MM.1S (cell line): Measurements from ENCODE around the gene NOTUM.

ENCODE experiments used
- DNase-seq: peaks from one replicate; pipeline ENCODE4 v3.0.0-alpha.2; 2015
- H2AFZ ChIP-seq: fragments of 300-600 bp; sonication (generic); 2 replicates; pipeline ENCODE4 v1.6.0; 2016; ENCODE audit warnings: antibody characterized with exemption, low read length
- H3F3A ChIP-seq: fragments of 300-600 bp; sonication (generic); 2 replicates; pipeline ENCODE4 v1.6.1; 2016; ENCODE audit warnings: mild to moderate bottlenecking, antibody characterized with exemption, low read length, moderate library complexity, mixed read lengths; ENCODE audit not compliant: insufficient read depth
- H3K27ac ChIP-seq: fragments of 300-600 bp; sonication (generic); 2 replicates; pipeline ENCODE4 v1.5.1; 2016; ENCODE audit warnings: mild to moderate bottlenecking, low read length
- H3K27me3 ChIP-seq: fragments of 300-600 bp; sonication (generic); replicated peaks from 2 replicates; pipeline ENCODE4 v1.6.0; 2016; ENCODE audit warnings: low read length; ENCODE audit not compliant: insufficient read depth
- H3K36me3 ChIP-seq: fragments of 300-600 bp; sonication (generic); replicated peaks from 2 replicates; pipeline ENCODE4 v1.6.1; 2016; ENCODE audit warnings: mild to moderate bottlenecking, low read length, mixed read lengths; ENCODE audit not compliant: insufficient read depth
- H3K4me1 ChIP-seq: fragments of 300-600 bp; sonication (generic); 2 replicates; pipeline ENCODE4 v1.6.1; 2016; ENCODE audit warnings: low read length, mixed read lengths
- H3K4me2 ChIP-seq: fragments of 300-600 bp; sonication (generic); 2 replicates; pipeline ENCODE4 v1.6.0; 2016; ENCODE audit warnings: low read depth, low read length
- H3K4me3 ChIP-seq: fragments of 300-600 bp; sonication (generic); 2 replicates; pipeline ENCODE4 v1.5.1; 2016; ENCODE audit warnings: low read length, mixed read lengths
- H3K79me2 ChIP-seq: fragments of 300-600 bp; sonication (generic); 2 replicates; pipeline ENCODE4 v1.6.1; 2016; ENCODE audit warnings: mixed run types, low read length, mixed read lengths
- H3K9ac ChIP-seq: fragments of 300-600 bp; sonication (generic); 2 replicates; pipeline ENCODE4 v1.6.1; 2016; ENCODE audit warnings: low read length, mixed read lengths
- H3K9me2 ChIP-seq: fragments of 300-600 bp; sonication (generic); replicated peaks from 2 replicates; pipeline ENCODE4 v1.6.1; 2016; ENCODE audit warnings: mild to moderate bottlenecking, low read length, mixed read lengths; ENCODE audit not compliant: insufficient read depth
- H3K9me3 ChIP-seq: fragments of 300-600 bp; sonication (generic); replicated peaks from 2 replicates; pipeline ENCODE4 v1.6.1; 2016; ENCODE audit warnings: mild to moderate bottlenecking, low read length, mixed read lengths; ENCODE audit not compliant: insufficient read depth
- H4K20me1 ChIP-seq: fragments of 300-600 bp; sonication (generic); 2 replicates; pipeline ENCODE4 v1.6.1; 2016; ENCODE audit warnings: mild to moderate bottlenecking, low read length, moderate library complexity, mixed read lengths; ENCODE audit not compliant: insufficient read depth
- CTCF ChIP-seq: fragments of 300-600 bp; sonication (generic); IDR thresholded peaks from 2 replicates; pipeline ENCODE4 v1.5.1; 2016; ENCODE audit warnings: antibody characterized with exemption, low read length, mixed read lengths
- EZH2 ChIP-seq: fragments of 300-600 bp; sonication (generic); optimal IDR thresholded peaks from 2 replicates; pipeline ENCODE3; 2017; ENCODE audit warnings: low read depth, mild to moderate bottlenecking, antibody characterized with exemption, low read length, mixed read lengths
- EZH2phosphoT487 ChIP-seq: fragments of 300-600 bp; sonication (generic); IDR thresholded peaks from 2 replicates; pipeline ENCODE4 v1.6.1; 2018; ENCODE audit warnings: antibody characterized with exemption, low read length

Gene NOTUM

DNA sequence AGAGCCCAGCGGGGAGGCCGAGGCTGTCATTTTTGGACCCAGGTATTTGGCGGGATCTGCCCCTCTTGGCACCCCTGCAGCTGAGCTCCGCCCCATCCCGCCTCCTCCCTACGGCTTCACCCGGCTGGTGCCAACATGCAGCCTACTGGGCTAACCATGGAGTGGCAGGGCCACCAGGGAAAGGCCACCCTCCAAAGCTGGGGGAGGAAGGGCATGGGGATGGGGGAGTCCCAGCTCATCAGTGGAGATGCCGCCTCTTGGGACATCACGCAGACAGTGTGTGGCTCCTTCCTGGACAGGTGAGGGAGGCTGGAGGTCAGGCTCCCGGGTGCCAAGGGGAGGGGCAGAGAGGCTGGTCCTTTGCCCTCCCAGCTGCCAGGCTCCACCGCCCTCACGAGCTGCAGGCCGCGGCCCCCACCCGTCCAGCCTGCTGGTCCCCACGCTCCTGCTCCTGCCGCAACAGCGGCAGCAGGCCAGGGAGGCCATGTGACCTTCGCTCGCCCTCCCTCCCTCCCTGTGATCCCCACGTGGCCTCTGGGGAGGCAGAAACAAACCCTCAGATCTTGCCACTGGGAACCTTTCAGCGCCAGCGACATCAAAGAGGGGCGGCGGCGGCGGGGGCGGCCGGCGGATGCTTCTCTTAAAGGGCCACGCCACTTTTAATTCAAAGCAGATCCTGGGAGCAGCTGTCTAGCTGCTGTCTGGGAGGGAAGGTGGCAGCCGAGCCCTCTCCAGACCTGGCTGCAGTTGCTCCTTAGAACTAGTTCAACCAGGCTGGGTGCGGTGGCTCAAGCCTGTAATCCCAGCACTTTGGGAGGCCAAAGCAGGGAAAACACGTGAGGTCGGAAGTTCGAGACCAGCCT lies 6.8 kb upstream of the NOTUM start:
- H3K27me3 ChIP-seq = peaks cover 44% of the 10 kb centered on the region
- no peaks in the 10 kb centered on the region for H3F3A ChIP-seq
- no peak for TF ChIP-seq EZH2
- no peaks in the 10 kb centered on the region for H3K9me2 ChIP-seq
- H3K27ac ChIP-seq = no peak overlapping the region
- DNase-seq = peak; percentile 79
- no peak overlapping the region for H3K4me3 ChIP-seq
- H3K4me2 ChIP-seq = peak overlapping the region; percentile 60; the same call in 1 of the 2 replicates
- no peaks in the 10 kb centered on the region for H3K4me1 ChIP-seq
- H3K9me3 ChIP-seq = no peaks in the 10 kb centered on the region
- H3K79me2 ChIP-seq = no peaks in the 10 kb centered on the region
- H3K9ac ChIP-seq = no peak overlapping the region
- peak overlapping the region; percentile 57 for H2AFZ ChIP-seq
- H3K36me3 ChIP-seq = no peaks in the 10 kb centered on the region
- H4K20me1 ChIP-seq = no peaks in the 10 kb centered on the region

GRCh38 chr17:81967244-81967532 lies 6.2 kb upstream of the NOTUM start:
- H3K4me2 ChIP-seq = no peak overlapping the region
- H3K79me2 ChIP-seq = no peaks in the 10 kb centered on the region
- H3K27me3 ChIP-seq = peaks cover 49% of the 10 kb centered on the region
- H3K9me2 ChIP-seq = no peaks in the 10 kb centered on the region
- H3K27ac ChIP-seq = no peak overlapping the region
- H3K4me3 ChIP-seq = no peak overlapping the region
- TF ChIP-seq EZH2 = no peak
- TF ChIP-seq CTCF = no peak
- no peak for TF ChIP-seq EZH2phosphoT487
- H3K9ac ChIP-seq = no peak overlapping the region
- no peaks in the 10 kb centered on the region for H3K9me3 ChIP-seq
- H3F3A ChIP-seq = no peaks in the 10 kb centered on the region
- H2AFZ ChIP-seq = no peak overlapping the region
- no peak for DNase-seq
- H3K36me3 ChIP-seq = no peaks in the 10 kb centered on the region
- no peaks in the 10 kb centered on the region for H3K4me1 ChIP-seq
- H4K20me1 ChIP-seq = no peaks in the 10 kb centered on the region

GRCh38 chr17:81966343-81967243 lies 5.6 kb upstream of the NOTUM start:
- Histone ChIP-seq H3K4me2 (no peak overlapping the region), H3K36me3 (no peaks in the 10 kb centered on the region), H3K4me1 (no peaks in the 10 kb centered on the region), H3K4me3 (no peak overlapping the region), H3K27ac (no peak overlapping the region), H4K20me1 (no peaks in the 10 kb centered on the region), H3K79me2 (no peaks in the 10 kb centered on the region), H3K9me3 (no peaks in the 10 kb centered on the region), H3K27me3 (peaks cover 55% of the 10 kb centered on the region), H2AFZ (no peak overlapping the region), H3F3A (no peaks in the 10 kb centered on the region), H3K9ac (no peak overlapping the region), H3K9me2 (no peaks in the 10 kb centered on the region)
- TF ChIP-seq CTCF (no peak), EZH2phosphoT487 (no peak), EZH2 (no peak)
- DNase-seq = no peak
